ENCODE data around the gene PHC2. TPM values are rescaled to one million over a fixed set of nuclear protein-coding genes. Genes with fewer than 3 reads are reported as not detected.

Gene PHC2
- total and polyA plus RNA-seq, 2 of the 13 experiments (the other 11 are each of a cell fraction or from before 2014, with no cell fraction given) = 52.5 to 84.9 TPM

- Histone ChIP-seq H3K79me2 (ENCODE audit: insufficient read depth, low read length) (no peaks in the 10 kb centered on the region), H3K27ac (ENCODE audit: extremely low read length, insufficient read depth, low read length) (no peak overlapping the region), H2AFZ (ENCODE audit: low read length) (no peak overlapping the region), H3K4me2 (ENCODE audit: low read depth, low read length) (no peak overlapping the region), H3K27me3 (ENCODE audit: control insufficient read depth in 1 of 2, insufficient read depth in 2 of 2, low read length in 2 of 2) (no peaks in the 10 kb centered on the region), H3K4me1 (ENCODE audit: insufficient read depth, low read length) (peaks cover 13% of the 10 kb centered on the region), H3K9me3 (ENCODE audit: low read length) (no peaks in the 10 kb centered on the region), H4K20me1 (ENCODE audit: insufficient read depth, low read length) (no peaks in the 10 kb centered on the region), H3K9ac (ENCODE audit: insufficient read depth, low read depth, low read length) (no peak overlapping the region), H3K4me3 (replicated peaks in 1 of 3; ENCODE audit: insufficient read depth in 1 of 3, low read depth in 2 of 3, low read length in 3 of 3) (no peak overlapping the region), H3K36me3 (replicated peaks in 1 of 2; ENCODE audit: control insufficient read depth in 1 of 2, insufficient read depth in 2 of 2, low read length in 2 of 2) (peaks cover 1 to 22% of the 10 kb centered on the region in 2 experiments; a peak in 3 of 5 replicates)
- in situ Hi-C loops (cut with HindIII; ENCODE audit: extremely low pct_ligation_motif_present, low pct_unique_long_range_greater_than_20kb) = no loop called here
- BruUV-seq (replicated peaks) = no TSS peak
- intact Hi-C loops (cut with micrococcal nuclease; ENCODE audit: unreplicated experiment) = no loop called here
- DNase-seq (ENCODE audit: low spot score) (peak; percentile 6), ATAC-seq (peak; percentile 13; the same call in 1 of the 3 replicates), FAIRE-seq (no peak)
- WGBS (ENCODE audit: low lambda C conversion rate) = 52% methylated on average over 4 of the region's 4 CpGs
- ChIA-PET POLR2A (no interaction called here), CTCF (ENCODE audit: low intra/inter-chr PET ratio, low total read pairs) (no interaction called here)
- TF ChIP-seq KDM2A (CRISPR knock-in tag; IDR thresholded peaks at IDR 0.05; ENCODE audit: borderline replicate concordance, low read depth) = no peak
- no peak for TF ChIP-seq ZNF235 (CRISPR knock-in tag; IDR thresholded peaks at IDR 0.05; ENCODE audit: borderline replicate concordance)
- TF ChIP-seq ZNF564 (CRISPR knock-in tag; IDR thresholded peaks at IDR 0.05) = peak; percentile 97; the same call in 1 of the 2 replicates
- no peak for TF ChIP-seq ZNF253 (CRISPR knock-in tag; IDR thresholded peaks at IDR 0.05; ENCODE audit: borderline replicate concordance)
- TF ChIP-seq THAP11 (CRISPR knock-in tag; IDR thresholded peaks at IDR 0.05) = no peak
- TF ChIP-seq POLR2G (IDR thresholded peaks at IDR 0.05; ENCODE audit: low read depth, low read length) = no peak
- no peak for TF ChIP-seq NONO (IDR thresholded peaks at IDR 0.05)
- TF ChIP-seq NONO (CRISPR knock-in tag; conservative IDR thresholded peaks at IDR 0.05) = no peak
- TF ChIP-seq ZNF362 (CRISPR knock-in tag; IDR thresholded peaks at IDR 0.05; ENCODE audit: borderline replicate concordance) = no peak
These were observed 129.5 kb downstream of the PHC2 start for GRCh38 chr1:33301273-33301984.

Measured in HepG2 (cell line).